ENCODE results near the gene ST14.

DNA sequence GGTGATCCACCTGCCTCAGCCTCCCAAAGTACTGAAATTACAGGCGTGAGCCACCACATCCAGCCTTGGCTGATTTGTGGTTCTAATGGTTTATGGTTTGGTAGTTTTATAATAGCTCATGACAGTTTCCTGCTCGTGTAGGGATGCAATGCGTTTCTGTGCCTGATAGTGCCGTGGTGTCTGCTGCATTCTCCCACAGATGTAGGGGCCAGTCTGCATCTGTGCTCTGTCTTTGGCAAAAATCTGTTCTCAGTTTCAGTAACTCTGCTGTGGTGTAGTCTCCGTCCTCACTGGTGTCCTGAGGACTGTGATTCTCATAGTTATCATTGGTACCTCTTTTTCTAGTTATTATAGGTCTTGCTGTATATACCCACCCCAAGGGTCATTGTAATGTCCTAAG lies 16.3 kb downstream of the ST14 start:
- TF ChIP-seq, protein P1, sequence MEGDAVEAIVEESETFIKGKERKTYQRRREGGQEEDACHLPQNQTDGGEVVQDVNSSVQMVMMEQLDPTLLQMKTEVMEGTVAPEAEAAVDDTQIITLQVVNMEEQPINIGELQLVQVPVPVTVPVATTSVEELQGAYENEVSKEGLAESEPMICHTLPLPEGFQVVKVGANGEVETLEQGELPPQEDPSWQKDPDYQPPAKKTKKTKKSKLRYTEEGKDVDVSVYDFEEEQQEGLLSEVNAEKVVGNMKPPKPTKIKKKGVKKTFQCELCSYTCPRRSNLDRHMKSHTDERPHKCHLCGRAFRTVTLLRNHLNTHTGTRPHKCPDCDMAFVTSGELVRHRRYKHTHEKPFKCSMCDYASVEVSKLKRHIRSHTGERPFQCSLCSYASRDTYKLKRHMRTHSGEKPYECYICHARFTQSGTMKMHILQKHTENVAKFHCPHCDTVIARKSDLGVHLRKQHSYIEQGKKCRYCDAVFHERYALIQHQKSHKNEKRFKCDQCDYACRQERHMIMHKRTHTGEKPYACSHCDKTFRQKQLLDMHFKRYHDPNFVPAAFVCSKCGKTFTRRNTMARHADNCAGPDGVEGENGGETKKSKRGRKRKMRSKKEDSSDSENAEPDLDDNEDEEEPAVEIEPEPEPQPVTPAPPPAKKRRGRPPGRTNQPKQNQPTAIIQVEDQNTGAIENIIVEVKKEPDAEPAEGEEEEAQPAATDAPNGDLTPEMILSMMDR (IDR thresholded peaks at IDR 0.05) = no peak
- TF ChIP-seq EZH2phosphoT487 (IDR thresholded peaks at IDR 0.05) = no peak
- no peak for TF ChIP-seq EZH2 (IDR thresholded peaks at IDR 0.05)
